Measurements from ENCODE around the gene ACTL8.

DNA sequence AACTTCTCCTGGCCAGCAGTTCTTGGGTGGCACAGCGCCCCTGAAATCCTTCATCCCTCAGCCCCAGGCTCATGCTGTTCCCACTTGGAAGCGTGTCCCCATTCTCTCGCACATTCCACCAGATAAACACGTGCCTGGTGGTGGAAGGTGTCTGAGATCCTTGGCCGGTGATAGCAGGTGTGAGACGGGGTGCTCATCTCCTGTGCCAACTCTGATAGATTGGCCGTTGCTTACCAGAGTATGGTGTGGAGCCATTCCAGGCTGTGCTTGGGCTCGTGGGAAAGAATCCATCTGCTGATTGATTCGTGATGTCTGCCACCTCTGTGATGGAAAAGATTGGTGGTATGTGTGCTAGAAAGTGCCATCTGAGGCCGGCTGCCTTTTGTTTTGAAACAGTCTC is 22.2 kb downstream of the ACTL8 start:
- TF ChIP-seq, protein P1, sequence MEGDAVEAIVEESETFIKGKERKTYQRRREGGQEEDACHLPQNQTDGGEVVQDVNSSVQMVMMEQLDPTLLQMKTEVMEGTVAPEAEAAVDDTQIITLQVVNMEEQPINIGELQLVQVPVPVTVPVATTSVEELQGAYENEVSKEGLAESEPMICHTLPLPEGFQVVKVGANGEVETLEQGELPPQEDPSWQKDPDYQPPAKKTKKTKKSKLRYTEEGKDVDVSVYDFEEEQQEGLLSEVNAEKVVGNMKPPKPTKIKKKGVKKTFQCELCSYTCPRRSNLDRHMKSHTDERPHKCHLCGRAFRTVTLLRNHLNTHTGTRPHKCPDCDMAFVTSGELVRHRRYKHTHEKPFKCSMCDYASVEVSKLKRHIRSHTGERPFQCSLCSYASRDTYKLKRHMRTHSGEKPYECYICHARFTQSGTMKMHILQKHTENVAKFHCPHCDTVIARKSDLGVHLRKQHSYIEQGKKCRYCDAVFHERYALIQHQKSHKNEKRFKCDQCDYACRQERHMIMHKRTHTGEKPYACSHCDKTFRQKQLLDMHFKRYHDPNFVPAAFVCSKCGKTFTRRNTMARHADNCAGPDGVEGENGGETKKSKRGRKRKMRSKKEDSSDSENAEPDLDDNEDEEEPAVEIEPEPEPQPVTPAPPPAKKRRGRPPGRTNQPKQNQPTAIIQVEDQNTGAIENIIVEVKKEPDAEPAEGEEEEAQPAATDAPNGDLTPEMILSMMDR (IDR thresholded peaks at IDR 0.05; ENCODE audit: low read depth, low read length): no peak
- TF ChIP-seq POLR2A (IDR thresholded peaks at IDR 0.05; ENCODE audit: extremely low read depth, insufficient read length): no peak
- TF ChIP-seq, protein P2, sequence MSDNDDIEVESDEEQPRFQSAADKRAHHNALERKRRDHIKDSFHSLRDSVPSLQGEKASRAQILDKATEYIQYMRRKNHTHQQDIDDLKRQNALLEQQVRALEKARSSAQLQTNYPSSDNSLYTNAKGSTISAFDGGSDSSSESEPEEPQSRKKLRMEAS (IDR thresholded peaks at IDR 0.05; ENCODE audit: low read depth, low read length): no peak
